ENCODE results near the gene MCU.

DNA sequence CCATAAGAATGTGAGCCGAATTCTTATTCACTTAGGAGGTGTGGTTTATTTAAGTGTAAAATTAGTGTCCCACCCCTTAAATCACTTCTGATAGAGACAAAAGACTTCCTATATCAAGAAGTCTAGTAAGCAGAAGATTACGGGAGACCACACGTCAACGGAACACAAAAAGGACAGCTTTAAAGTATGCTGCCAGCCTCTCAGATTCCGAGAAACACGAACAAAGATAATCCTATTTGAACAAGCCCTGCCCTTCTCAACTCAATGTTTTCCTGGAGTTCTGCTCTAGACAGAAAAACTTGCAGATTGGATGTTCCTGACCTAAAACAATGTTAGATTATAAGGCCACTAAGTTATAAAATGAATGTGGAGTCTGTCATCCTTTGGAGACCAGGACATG lies 4.9 kb upstream of the MCU start:
- TF ChIP-seq POLR2A (IDR thresholded peaks at IDR 0.05): no peak
- TF ChIP-seq, protein P1, sequence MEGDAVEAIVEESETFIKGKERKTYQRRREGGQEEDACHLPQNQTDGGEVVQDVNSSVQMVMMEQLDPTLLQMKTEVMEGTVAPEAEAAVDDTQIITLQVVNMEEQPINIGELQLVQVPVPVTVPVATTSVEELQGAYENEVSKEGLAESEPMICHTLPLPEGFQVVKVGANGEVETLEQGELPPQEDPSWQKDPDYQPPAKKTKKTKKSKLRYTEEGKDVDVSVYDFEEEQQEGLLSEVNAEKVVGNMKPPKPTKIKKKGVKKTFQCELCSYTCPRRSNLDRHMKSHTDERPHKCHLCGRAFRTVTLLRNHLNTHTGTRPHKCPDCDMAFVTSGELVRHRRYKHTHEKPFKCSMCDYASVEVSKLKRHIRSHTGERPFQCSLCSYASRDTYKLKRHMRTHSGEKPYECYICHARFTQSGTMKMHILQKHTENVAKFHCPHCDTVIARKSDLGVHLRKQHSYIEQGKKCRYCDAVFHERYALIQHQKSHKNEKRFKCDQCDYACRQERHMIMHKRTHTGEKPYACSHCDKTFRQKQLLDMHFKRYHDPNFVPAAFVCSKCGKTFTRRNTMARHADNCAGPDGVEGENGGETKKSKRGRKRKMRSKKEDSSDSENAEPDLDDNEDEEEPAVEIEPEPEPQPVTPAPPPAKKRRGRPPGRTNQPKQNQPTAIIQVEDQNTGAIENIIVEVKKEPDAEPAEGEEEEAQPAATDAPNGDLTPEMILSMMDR (IDR thresholded peaks at IDR 0.05): no peak
